HCEC 1CT (cell line): Measurements from ENCODE around the gene SAP30.
A peak's percentile ranks its signal among the peaks of the same experiment; 100 is the strongest.

Experiments used
- DNase-seq: peaks from one replicate; pipeline ENCODE4 v3.0.0-alpha.2; 2017

SAP30 gene

DNA sequence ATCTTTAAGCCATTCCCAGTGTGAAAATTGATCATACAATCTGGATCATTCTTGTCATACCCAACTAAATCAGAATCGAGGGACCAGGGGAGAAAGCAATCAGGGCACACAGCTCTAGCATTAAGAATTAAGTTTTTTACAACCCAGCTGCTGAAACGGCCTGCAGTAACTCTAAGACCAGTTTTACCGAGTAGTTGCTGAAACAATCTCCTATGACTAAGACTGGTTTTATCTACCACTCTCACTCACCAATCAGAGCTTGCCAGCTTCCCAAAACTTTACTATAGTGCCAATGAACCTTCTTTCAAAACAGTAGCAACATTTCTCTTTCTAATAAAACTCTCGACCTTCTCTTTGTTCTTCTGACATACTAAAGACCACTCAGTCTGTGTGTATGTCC, 2.8 kb upstream of the SAP30 start:
- DNase-seq, result peak; percentile 34

GRCh38 chr4:173370130-173370476, 651 bp upstream of the SAP30 start:
- no peak for DNase-seq

DNA sequence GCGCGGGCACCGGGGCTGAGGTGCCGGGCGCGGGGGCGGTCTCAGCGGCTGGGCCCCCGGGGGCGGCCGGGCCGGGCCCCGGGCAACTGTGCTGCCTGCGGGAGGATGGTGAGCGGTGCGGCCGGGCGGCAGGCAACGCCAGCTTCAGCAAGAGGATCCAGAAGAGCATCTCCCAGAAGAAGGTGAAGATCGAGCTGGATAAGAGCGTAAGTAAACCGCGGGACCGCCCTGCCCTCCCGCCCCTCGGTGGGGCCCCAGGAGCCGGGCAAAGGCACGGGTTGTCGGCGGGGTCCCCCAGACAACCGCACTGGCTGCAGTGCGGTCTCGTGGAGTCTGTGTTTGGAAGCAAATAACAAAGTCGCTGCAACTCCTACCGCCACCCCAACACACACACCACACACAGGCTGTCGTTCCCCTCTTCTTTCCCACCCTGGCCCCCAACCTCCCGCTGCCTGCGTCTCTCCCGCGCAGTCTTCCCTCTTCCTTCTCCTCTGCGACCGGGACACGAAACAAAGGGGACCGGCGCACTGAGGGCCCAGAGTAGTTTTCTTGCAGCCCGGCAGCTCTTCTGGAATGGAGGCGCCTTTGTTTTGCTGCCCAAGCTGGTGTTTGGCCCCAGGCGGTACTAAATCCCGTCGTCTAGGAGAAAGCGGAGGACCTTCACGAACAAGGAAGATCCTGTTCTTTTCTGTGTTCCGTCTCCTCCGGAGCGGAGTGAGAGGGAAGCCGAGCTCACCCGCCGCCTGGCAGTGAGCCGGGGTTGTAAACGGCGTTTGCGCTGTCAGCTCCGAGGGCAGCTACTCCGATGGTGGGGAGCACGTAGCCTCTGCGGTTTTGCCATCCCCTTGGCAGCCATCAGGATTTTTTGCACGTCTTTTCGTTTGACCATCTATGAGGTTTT, 788 bp downstream of the SAP30 start:
- peak; percentile 56 for DNase-seq

DNA sequence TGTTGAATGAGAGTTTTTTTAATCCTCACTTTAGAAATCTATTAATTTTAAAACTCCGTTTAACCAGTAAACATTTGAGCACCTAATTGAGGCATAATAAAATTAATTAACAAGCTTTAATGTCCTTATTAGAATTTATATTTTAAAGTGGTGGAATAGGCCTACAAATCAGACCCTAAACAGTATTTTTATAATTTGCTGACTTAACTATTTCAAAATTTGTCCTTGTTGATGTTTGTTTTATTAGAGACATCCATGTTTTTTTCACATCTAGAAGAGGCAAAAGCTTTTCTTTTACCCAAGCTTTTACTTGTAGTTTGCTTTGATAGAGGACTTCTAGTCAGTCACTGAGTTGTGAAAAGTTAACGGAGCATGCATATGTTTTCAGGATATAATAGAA, 3.8 kb downstream of the SAP30 start:
- DNase-seq, result no peak

- no peak for DNase-seq
These were observed 9.2 kb downstream of the SAP30 start for GRCh38 chr4:173379929-173380328.

DNA sequence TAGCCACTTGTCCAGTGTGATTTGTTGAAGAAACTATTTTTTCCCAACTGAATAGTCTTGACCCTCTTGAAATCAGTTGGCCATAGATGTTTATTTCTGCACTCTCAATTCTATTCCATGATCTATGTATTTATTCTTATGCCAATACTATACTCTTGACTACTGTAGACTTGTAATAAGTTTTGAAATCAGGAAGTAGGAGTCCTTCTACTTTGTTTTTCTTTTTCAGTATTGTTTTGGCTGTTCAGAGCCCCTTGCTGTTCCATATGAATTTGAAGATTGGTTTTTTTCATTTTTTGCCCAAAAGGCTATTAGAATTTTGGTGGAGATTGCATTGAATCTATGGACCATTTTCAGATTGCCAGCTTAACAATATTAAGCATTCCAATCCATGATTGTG, 10.2 kb downstream of the SAP30 start:
- no peak for DNase-seq

- DNase-seq, result no peak
These were observed 10.9 kb downstream of the SAP30 start for GRCh38 chr4:173381610-173382009.

GRCh38 chr4:173382349-173382748, 11.6 kb downstream of the SAP30 start:
- no peak for DNase-seq

DNA sequence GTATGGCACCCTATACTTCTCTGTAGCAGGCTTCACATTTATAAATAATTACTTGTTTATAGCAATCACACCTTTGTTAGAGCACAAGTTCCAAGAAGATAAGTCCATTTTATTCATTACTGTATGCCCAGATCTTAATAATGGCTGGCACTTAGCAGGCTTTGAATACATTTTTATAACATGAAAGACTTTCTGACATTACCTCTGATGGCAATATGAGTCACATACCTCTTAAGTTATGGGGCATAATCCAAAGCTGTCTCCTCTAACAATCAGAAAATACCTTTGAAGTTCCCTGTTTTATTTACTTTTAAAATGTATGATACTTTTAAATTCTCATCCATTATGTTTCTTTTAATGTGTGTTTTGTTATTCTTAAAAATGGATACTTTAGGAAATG, 16.0 kb downstream of the SAP30 start:
- DNase-seq, result no peak

GRCh38 chr4:173391701-173392100, 20.9 kb downstream of the SAP30 start:
- DNase-seq, result no peak

GRCh38 chr4:173397604-173398003, 26.9 kb downstream of the SAP30 start:
- DNase-seq, result no peak

GRCh38 chr4:173398220-173398619, 27.5 kb downstream of the SAP30 start:
- no peak for DNase-seq

GRCh38 chr4:173398779-173399415, 28.1 kb downstream of the SAP30 start, which contains the start of gene SCRG1:
SCRG1 (minus strand) TSS chr4:173399116; CDS start chr4:173391414, 7,702 bp downstream.
- no peak for DNase-seq

GRCh38 chr4:173401063-173401462, 30.3 kb downstream of the SAP30 start:
- no peak for DNase-seq

- DNase-seq, result peak; percentile 12
These were observed 32.3 kb downstream of the SAP30 start for GRCh38 chr4:173403051-173403450.

- DNase-seq, result no peak
These were observed 33.6 kb downstream of the SAP30 start for GRCh38 chr4:173404296-173404865.

DNA sequence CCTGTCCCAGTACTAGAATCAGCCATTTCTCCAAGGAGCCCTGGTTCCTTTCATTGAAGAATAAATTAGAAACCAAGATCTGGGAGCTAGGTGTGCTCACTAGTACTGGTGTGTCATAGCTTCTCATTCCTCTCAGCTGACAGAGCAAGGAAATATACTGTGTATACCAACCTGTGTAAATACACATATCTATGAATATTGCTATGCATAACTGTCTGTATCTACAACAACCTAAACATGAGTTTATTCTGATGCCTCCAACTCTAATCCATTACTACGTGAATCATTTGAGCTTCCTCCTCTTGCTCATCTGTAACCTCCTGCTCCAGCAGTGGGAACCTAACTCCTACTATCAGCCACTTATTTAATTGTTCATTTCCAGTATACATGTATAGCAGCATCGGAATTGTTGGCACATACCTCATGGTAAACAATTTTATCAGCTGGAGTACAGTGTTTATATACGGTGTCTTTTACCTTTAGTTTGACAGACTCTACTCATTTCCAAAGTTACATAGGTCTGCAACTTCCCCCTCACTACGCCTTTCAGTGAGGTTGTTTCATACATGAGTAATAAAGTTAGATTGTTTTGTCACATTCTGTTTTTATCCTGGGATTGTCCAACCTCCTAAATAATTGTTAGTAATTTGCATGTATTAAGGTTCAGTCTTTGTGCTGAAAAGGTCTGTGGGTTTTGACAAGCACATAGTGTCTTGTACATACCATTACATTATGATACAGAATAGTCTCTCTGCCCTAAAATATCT, 35.3 kb downstream of the SAP30 start:
- no peak for DNase-seq

- DNase-seq, result no peak
These were observed 39.3 kb downstream of the SAP30 start for GRCh38 chr4:173410079-173410478.

- peak; percentile 14 for DNase-seq
These were observed 40.4 kb downstream of the SAP30 start for GRCh38 chr4:173411106-173411693.

GRCh38 chr4:173413036-173413435, 42.3 kb downstream of the SAP30 start:
- peak; percentile 25 for DNase-seq

DNA sequence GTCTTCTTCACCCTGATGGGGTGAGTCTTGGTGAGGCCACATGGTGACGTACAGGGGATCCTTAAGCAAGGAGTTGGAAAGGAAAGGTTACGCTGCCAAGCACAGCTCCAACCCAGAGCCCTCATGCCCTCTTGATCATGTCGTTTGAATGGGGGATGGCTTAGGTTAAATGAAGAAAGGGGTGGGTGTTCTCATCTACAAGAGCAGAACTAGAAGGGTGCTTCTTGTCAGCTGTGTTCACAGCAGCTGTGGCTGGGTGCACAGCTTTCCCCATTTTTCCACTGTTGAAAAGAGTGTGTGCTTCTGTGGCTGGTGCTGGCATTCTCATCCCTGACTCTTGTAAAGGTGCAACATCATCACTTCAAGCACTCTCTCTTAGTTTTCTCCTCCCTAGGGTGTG, 43.7 kb downstream of the SAP30 start:
- no peak for DNase-seq

DNA sequence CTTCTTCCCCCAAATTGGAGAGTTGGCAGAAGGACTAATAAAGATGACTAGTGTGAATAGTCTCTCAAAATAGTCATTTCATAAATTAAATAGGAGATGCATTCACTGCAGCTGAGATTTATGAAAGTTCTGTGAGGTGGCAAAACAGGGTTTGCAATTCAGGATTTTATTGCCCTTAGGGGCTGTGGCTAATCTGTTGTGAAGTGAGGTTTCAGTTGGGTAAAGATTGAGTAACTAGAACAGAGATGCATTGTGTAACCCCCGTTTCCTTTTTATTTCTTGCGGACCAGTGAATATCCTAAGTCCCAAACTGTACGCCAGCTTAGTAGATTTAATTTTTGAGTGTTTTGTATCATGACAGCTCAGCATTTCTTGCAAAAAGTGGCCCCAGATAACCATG, 44.3 kb downstream of the SAP30 start:
- DNase-seq, result no peak
